Measurements from ENCODE around the gene FSD1. TPM values are rescaled to one million over a fixed set of nuclear protein-coding genes. Genes with fewer than 3 reads are reported as not detected.
"Not testable (repeated sequence)": the region's sequence is repeated elsewhere in the genome, so short reads cannot be mapped to it uniquely, and the experiment has no call there.

FSD1 gene
- total RNA-seq, 1 donor from 2014 or later = 46.5 TPM

- no peaks in the 10 kb centered on the region for H3K27me3 Mint-ChIP-seq (ENCODE audit: insufficient read depth)
- peak overlapping the region; percentile 42 for H3K4me3 Mint-ChIP-seq
- H3K4me1 Mint-ChIP-seq (ENCODE audit: low read depth) = no peaks in the 10 kb centered on the region
- H3K36me3 Mint-ChIP-seq (ENCODE audit: low read depth) = peaks cover 6% of the 10 kb centered on the region
- DNase-seq (ENCODE audit: low spot score) = no peak
- intact Hi-C loops (cut with micrococcal nuclease) = no loop called here
- no peaks in the 10 kb centered on the region for H3K9me3 Mint-ChIP-seq
- peak overlapping the region; percentile 19 for H3K27ac Mint-ChIP-seq
These were observed 41.6 kb downstream of the FSD1 start for GRCh38 chr19:4346020-4346383.

GRCh38 chr19:4347521-4347920 is 43.1 kb downstream of the FSD1 start:
- no peak overlapping the region for H3K27ac Mint-ChIP-seq
- DNase-seq (ENCODE audit: low spot score) = no peak

GRCh38 chr19:4349225-4349624 is 44.8 kb downstream of the FSD1 start:
- H3K4me1 Mint-ChIP-seq (ENCODE audit: low read depth); DNase-seq (ENCODE audit: low spot score); H3K4me3 Mint-ChIP-seq; intact Hi-C loops (cut with micrococcal nuclease); H3K27ac Mint-ChIP-seq; H3K9me3 Mint-ChIP-seq; H3K36me3 Mint-ChIP-seq (ENCODE audit: low read depth); H3K27me3 Mint-ChIP-seq (ENCODE audit: insufficient read depth): not testable (repeated sequence)

More at GRCh38 chr19:4347521-4347920, 43.1 kb downstream of the FSD1 start:
- Mint-ChIP-seq H3K4me1 (ENCODE audit: low read depth) (no peaks in the 10 kb centered on the region), H3K4me3 (no peak overlapping the region), H3K9me3 (no peaks in the 10 kb centered on the region), H3K27me3 (ENCODE audit: insufficient read depth) (no peaks in the 10 kb centered on the region), H3K36me3 (ENCODE audit: low read depth) (peaks cover 6% of the 10 kb centered on the region)
- intact Hi-C loops (cut with micrococcal nuclease) = no loop called here

GRCh38 chr19:4350111-4350510 is 45.7 kb downstream of the FSD1 start:
- Mint-ChIP-seq H3K27ac (no peak overlapping the region), H3K27me3 (ENCODE audit: insufficient read depth) (no peaks in the 10 kb centered on the region), H3K4me1 (ENCODE audit: low read depth) (no peaks in the 10 kb centered on the region), H3K4me3 (no peak overlapping the region), H3K9me3 (no peaks in the 10 kb centered on the region), H3K36me3 (ENCODE audit: low read depth) (peaks cover 9% of the 10 kb centered on the region)
- DNase-seq (ENCODE audit: low spot score) = no peak
- intact Hi-C loops (cut with micrococcal nuclease) = no loop called here

GRCh38 chr19:4350726-4351125 is 46.3 kb downstream of the FSD1 start:
- H3K9me3 Mint-ChIP-seq = no peaks in the 10 kb centered on the region
- no peak overlapping the region for H3K4me3 Mint-ChIP-seq
- no peak overlapping the region for H3K27ac Mint-ChIP-seq
- H3K4me1 Mint-ChIP-seq (ENCODE audit: low read depth) = no peaks in the 10 kb centered on the region
- intact Hi-C loops (cut with micrococcal nuclease) = no loop called here
- peaks cover 9% of the 10 kb centered on the region for H3K36me3 Mint-ChIP-seq (ENCODE audit: low read depth)
- no peaks in the 10 kb centered on the region for H3K27me3 Mint-ChIP-seq (ENCODE audit: insufficient read depth)
- no peak for DNase-seq (ENCODE audit: low spot score)

- Mint-ChIP-seq H3K9me3 (no peaks in the 10 kb centered on the region), H3K27me3 (ENCODE audit: insufficient read depth) (no peaks in the 10 kb centered on the region), H3K27ac (no peak overlapping the region), H3K4me3 (no peak overlapping the region), H3K36me3 (ENCODE audit: low read depth) (peaks cover 6% of the 10 kb centered on the region), H3K4me1 (ENCODE audit: low read depth) (no peaks in the 10 kb centered on the region)
- intact Hi-C loops (cut with micrococcal nuclease) = loop anchor here (1.0 kb wide), 2 partner anchors 10 to 85 kb away; no protein-coding TSS in a partner anchor
- no peak for DNase-seq (ENCODE audit: low spot score)
These were observed 48.3 kb downstream of the FSD1 start for GRCh38 chr19:4352701-4353121.

- H3K27me3 Mint-ChIP-seq (ENCODE audit: insufficient read depth) = no peaks in the 10 kb centered on the region
- DNase-seq (ENCODE audit: low spot score) = no peak
- peaks cover 8% of the 10 kb centered on the region for H3K36me3 Mint-ChIP-seq (ENCODE audit: low read depth)
- no peaks in the 10 kb centered on the region for H3K4me1 Mint-ChIP-seq (ENCODE audit: low read depth)
- H3K9me3 Mint-ChIP-seq = no peaks in the 10 kb centered on the region
- no peak overlapping the region for H3K4me3 Mint-ChIP-seq
- intact Hi-C loops (cut with micrococcal nuclease) = no loop called here
- H3K27ac Mint-ChIP-seq = no peak overlapping the region
These were observed 49.9 kb downstream of the FSD1 start for GRCh38 chr19:4354282-4354681.

- Mint-ChIP-seq H3K4me1 (ENCODE audit: low read depth) (no peaks in the 10 kb centered on the region), H3K27ac (no peak overlapping the region), H3K4me3 (no peak overlapping the region), H3K9me3 (no peaks in the 10 kb centered on the region), H3K36me3 (ENCODE audit: low read depth) (peaks cover 6% of the 10 kb centered on the region), H3K27me3 (ENCODE audit: insufficient read depth) (no peaks in the 10 kb centered on the region)
- intact Hi-C loops (cut with micrococcal nuclease) = no loop called here
- DNase-seq (ENCODE audit: low spot score) = no peak
These were observed 50.5 kb downstream of the FSD1 start for GRCh38 chr19:4354897-4355296.

GRCh38 chr19:4357095-4357797 is 52.8 kb downstream of the FSD1 start:
- Mint-ChIP-seq H3K27me3 (ENCODE audit: insufficient read depth) (no peaks in the 10 kb centered on the region), H3K9me3 (no peaks in the 10 kb centered on the region), H3K36me3 (ENCODE audit: low read depth) (peaks cover 9% of the 10 kb centered on the region), H3K4me3 (no peak overlapping the region), H3K27ac (no peak overlapping the region), H3K4me1 (ENCODE audit: low read depth) (no peaks in the 10 kb centered on the region)
- intact Hi-C loops (cut with micrococcal nuclease) = no loop called here
- DNase-seq (ENCODE audit: low spot score) = no peak

GRCh38 chr19:4357921-4358326 is 53.5 kb downstream of the FSD1 start:
- intact Hi-C loops (cut with micrococcal nuclease) = no loop called here
- Mint-ChIP-seq H3K27ac (no peak overlapping the region), H3K9me3 (no peaks in the 10 kb centered on the region), H3K27me3 (ENCODE audit: insufficient read depth) (no peaks in the 10 kb centered on the region), H3K36me3 (ENCODE audit: low read depth) (peaks cover 9% of the 10 kb centered on the region), H3K4me3 (no peak overlapping the region), H3K4me1 (ENCODE audit: low read depth) (no peaks in the 10 kb centered on the region)
- DNase-seq (ENCODE audit: low spot score) = no peak

- Mint-ChIP-seq H3K4me1 (ENCODE audit: low read depth) (no peaks in the 10 kb centered on the region), H3K9me3 (no peaks in the 10 kb centered on the region), H3K27me3 (ENCODE audit: insufficient read depth) (no peaks in the 10 kb centered on the region), H3K27ac (no peak overlapping the region), H3K36me3 (ENCODE audit: low read depth) (peaks cover 12% of the 10 kb centered on the region), H3K4me3 (no peak overlapping the region)
- no peak for DNase-seq (ENCODE audit: low spot score)
- intact Hi-C loops (cut with micrococcal nuclease) = no loop called here
These were observed 54.6 kb downstream of the FSD1 start for GRCh38 chr19:4358709-4359626.

- H3K27me3 Mint-ChIP-seq (ENCODE audit: insufficient read depth) = no peaks in the 10 kb centered on the region
- H3K9me3 Mint-ChIP-seq = no peaks in the 10 kb centered on the region
- H3K4me3 Mint-ChIP-seq = no peak overlapping the region
- no peak for DNase-seq (ENCODE audit: low spot score)
- intact Hi-C loops (cut with micrococcal nuclease) = no loop called here
- H3K4me1 Mint-ChIP-seq (ENCODE audit: low read depth) = no peaks in the 10 kb centered on the region
- peaks cover 11% of the 10 kb centered on the region for H3K36me3 Mint-ChIP-seq (ENCODE audit: low read depth)
- H3K27ac Mint-ChIP-seq = no peak overlapping the region
These were observed 55.2 kb downstream of the FSD1 start for GRCh38 chr19:4359627-4360000.

- Mint-ChIP-seq H3K27ac (no peak overlapping the region), H3K4me1 (ENCODE audit: low read depth) (no peaks in the 10 kb centered on the region), H3K4me3 (no peak overlapping the region), H3K36me3 (ENCODE audit: low read depth) (peaks cover 9% of the 10 kb centered on the region), H3K9me3 (no peaks in the 10 kb centered on the region), H3K27me3 (ENCODE audit: insufficient read depth) (no peaks in the 10 kb centered on the region)
- DNase-seq (ENCODE audit: low spot score) = no peak
- intact Hi-C loops (cut with micrococcal nuclease) = no loop called here
These were observed 55.7 kb downstream of the FSD1 start for GRCh38 chr19:4360081-4360569.
